Liver (tissue), 3 donors: ENCODE results near the gene ZNF366.

Experiments
- GABPA ChIP-seq, 2 donors: IDR thresholded peaks in 1 of 2; conservative IDR thresholded peaks in 1 of 2; 2 replicates each; pipeline ENCODE4 v1.6.1; 2016; ENCODE audit warnings: antibody characterized with exemption in 2 of 2, mild to moderate bottlenecking in 1 of 2, moderate library complexity in 1 of 2
- ZBTB33 ChIP-seq: IDR thresholded peaks from 2 replicates; pipeline ENCODE4 v1.6.1; 2016; ENCODE audit warnings: antibody characterized with exemption
- TF ChIP-seq, protein P1 (sequence below): fragments of 150-350 bp; IDR thresholded peaks from 2 replicates; pipeline ENCODE4 v1.5.1; 2017; ENCODE audit warnings: improper control_type of control experiment, low read depth, low read length; ENCODE audit not compliant: missing input control
- TF ChIP-seq, protein P2 (sequence below): IDR thresholded peaks from 2 replicates; pipeline ENCODE4 v1.6.1; 2016; ENCODE audit warnings: antibody characterized with exemption
- TF ChIP-seq, protein P3 (sequence below): IDR thresholded peaks from 2 replicates; pipeline ENCODE4 v1.6.1; 2016; ENCODE audit warnings: antibody characterized with exemption
- donor health status: healthy.
- donor health status: healthy.

GRCh38 chr5:72476721-72477120 is 30.5 kb downstream of the ZNF366 start:
- TF ChIP-seq, protein P1, sequence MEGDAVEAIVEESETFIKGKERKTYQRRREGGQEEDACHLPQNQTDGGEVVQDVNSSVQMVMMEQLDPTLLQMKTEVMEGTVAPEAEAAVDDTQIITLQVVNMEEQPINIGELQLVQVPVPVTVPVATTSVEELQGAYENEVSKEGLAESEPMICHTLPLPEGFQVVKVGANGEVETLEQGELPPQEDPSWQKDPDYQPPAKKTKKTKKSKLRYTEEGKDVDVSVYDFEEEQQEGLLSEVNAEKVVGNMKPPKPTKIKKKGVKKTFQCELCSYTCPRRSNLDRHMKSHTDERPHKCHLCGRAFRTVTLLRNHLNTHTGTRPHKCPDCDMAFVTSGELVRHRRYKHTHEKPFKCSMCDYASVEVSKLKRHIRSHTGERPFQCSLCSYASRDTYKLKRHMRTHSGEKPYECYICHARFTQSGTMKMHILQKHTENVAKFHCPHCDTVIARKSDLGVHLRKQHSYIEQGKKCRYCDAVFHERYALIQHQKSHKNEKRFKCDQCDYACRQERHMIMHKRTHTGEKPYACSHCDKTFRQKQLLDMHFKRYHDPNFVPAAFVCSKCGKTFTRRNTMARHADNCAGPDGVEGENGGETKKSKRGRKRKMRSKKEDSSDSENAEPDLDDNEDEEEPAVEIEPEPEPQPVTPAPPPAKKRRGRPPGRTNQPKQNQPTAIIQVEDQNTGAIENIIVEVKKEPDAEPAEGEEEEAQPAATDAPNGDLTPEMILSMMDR, result no peak
- TF ChIP-seq, protein P2, sequence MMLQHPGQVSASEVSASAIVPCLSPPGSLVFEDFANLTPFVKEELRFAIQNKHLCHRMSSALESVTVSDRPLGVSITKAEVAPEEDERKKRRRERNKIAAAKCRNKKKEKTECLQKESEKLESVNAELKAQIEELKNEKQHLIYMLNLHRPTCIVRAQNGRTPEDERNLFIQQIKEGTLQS, result no peak
- TF ChIP-seq, protein P3, sequence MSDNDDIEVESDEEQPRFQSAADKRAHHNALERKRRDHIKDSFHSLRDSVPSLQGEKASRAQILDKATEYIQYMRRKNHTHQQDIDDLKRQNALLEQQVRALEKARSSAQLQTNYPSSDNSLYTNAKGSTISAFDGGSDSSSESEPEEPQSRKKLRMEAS, result no peak
- no peak for TF ChIP-seq GABPA (IDR thresholded peaks at IDR 0.05 in 1 of 2, conservative IDR thresholded peaks at IDR 0.05 in 1 of 2)
- TF ChIP-seq ZBTB33, result no peak
